ENCODE results near the gene FREY1. TPM values are rescaled to one million over a fixed set of nuclear protein-coding genes. Genes with fewer than 3 reads are reported as not detected.

The FREY1 gene
- total and polyA plus RNA-seq, 2 donors (not counting 1 experiment from before 2014, with no cell fraction given): 0.82 to 6.6 TPM

- Mint-ChIP-seq H3K4me1 (peaks cover 2% of the 10 kb centered on the region), H3K27me3 (no peaks in the 10 kb centered on the region), H3K4me3 (no peak overlapping the region), H3K9me3 (ENCODE audit: insufficient read depth) (no peaks in the 10 kb centered on the region), H3K27ac (no peak overlapping the region)
- peaks cover 6 to 87% of the 10 kb centered on the region in 2 experiments for H3K36me3 ChIP-seq (replicated peaks in 1 of 2; ENCODE audit: control extremely low read depth in 1 of 2, control insufficient read depth in 1 of 2, extremely low read depth in 1 of 2, insufficient read depth in 2 of 2, low read length in 1 of 2)
- no peak overlapping the region for H2AFZ ChIP-seq (ENCODE audit: insufficient read depth, low read depth, low read length, poor library complexity, severe bottlenecking)
- H3K4me1 ChIP-seq (ENCODE audit: control insufficient read depth in 2 of 2, insufficient read depth in 2 of 2, low read length in 2 of 2): no peaks in the 10 kb centered on the region
- H3K9me3 ChIP-seq (ENCODE audit: control extremely low read depth in 1 of 3, control insufficient read depth in 2 of 3, insufficient read depth in 1 of 3, low read length in 2 of 3): no peaks in the 10 kb centered on the region
- no peak for DNase-seq
- H3K9ac ChIP-seq (ENCODE audit: low read length): no peak overlapping the region
- H3K27me3 ChIP-seq (replicated peaks in 1 of 4; ENCODE audit: control extremely low read depth in 1 of 4, control insufficient read depth in 3 of 4, insufficient read depth in 4 of 4, low read length in 3 of 4): no peaks in the 10 kb centered on the region
- TF ChIP-seq CTCF (IDR thresholded peaks at IDR 0.05) (no peak), EZH2 (IDR thresholded peaks at IDR 0.05; ENCODE audit: borderline replicate concordance, insufficient read depth, low read depth, low read length, poor library complexity, severe bottlenecking) (no peak)
- H4K20me1 ChIP-seq (ENCODE audit: control insufficient read depth, insufficient read depth, low read length, poor library complexity, severe bottlenecking): peaks cover 70% of the 10 kb centered on the region
- ChIA-PET POLR2A (no interaction called here), CTCF (interaction anchor here (1.2 to 1.6 kb wide), 3 partner anchors 15 to 148 kb away, joined by 6 to 7 read pairs (median 6); no protein-coding TSS in a partner anchor)
- ATAC-seq (ENCODE audit: low read depth): no peak
- H3K27ac ChIP-seq (ENCODE audit: low read length in 2 of 2): no peak overlapping the region
- 100% methylated on average over 4 of the region's 5 CpGs for whole genome bisulfite sequencing (ENCODE audit: insufficient coverage)
- intact Hi-C loops (cut with micrococcal nuclease): no loop called here
- H3K4me2 ChIP-seq (replicated peaks; ENCODE audit: low read depth, low read length, poor library complexity, severe bottlenecking): no peak overlapping the region
- H3K4me3 ChIP-seq (ENCODE audit: control extremely low read depth in 1 of 5, extremely low read depth in 1 of 5, insufficient read depth in 1 of 5, low read depth in 2 of 5, low read length in 4 of 5): no peak overlapping the region
- peaks cover 43% of the 10 kb centered on the region for H3K79me2 ChIP-seq (ENCODE audit: control insufficient read depth, insufficient read depth, low read length)
Measured at GRCh38 chr11:45858751-45859398, 48.2 kb downstream of the FREY1 start.

GRCh38 chr11:45857961-45858474 lies 49.1 kb downstream of the FREY1 start:
- no peak for ATAC-seq (ENCODE audit: low read depth)

More at GRCh38 chr11:45857961-45858474, 49.1 kb downstream of the FREY1 start:
- Mint-ChIP-seq H3K4me3 (no peak overlapping the region), H3K4me1 (peaks cover 5% of the 10 kb centered on the region), H3K27me3 (no peaks in the 10 kb centered on the region), H3K27ac (no peak overlapping the region), H3K9me3 (ENCODE audit: insufficient read depth) (no peaks in the 10 kb centered on the region)
- H4K20me1 ChIP-seq (ENCODE audit: control insufficient read depth, insufficient read depth, low read length, poor library complexity, severe bottlenecking): peaks cover 78% of the 10 kb centered on the region
- no peaks in the 10 kb centered on the region for H3K27me3 ChIP-seq (replicated peaks in 1 of 4; ENCODE audit: control extremely low read depth in 1 of 4, control insufficient read depth in 3 of 4, insufficient read depth in 4 of 4, low read length in 3 of 4)
- intact Hi-C loops (cut with micrococcal nuclease): no loop called here
- H3K4me2 ChIP-seq (replicated peaks; ENCODE audit: low read depth, low read length, poor library complexity, severe bottlenecking): no peak overlapping the region
- no peak overlapping the region for H3K9ac ChIP-seq (ENCODE audit: low read length)
- TF ChIP-seq EZH2 (IDR thresholded peaks at IDR 0.05; ENCODE audit: borderline replicate concordance, insufficient read depth, low read depth, low read length, poor library complexity, severe bottlenecking): no peak
- no peak for TF ChIP-seq CTCF (IDR thresholded peaks at IDR 0.05)
- no peak for DNase-seq
- 82% methylated on average over 1 of the region's 2 CpGs for WGBS (ENCODE audit: insufficient coverage)
- H3K27ac ChIP-seq (ENCODE audit: low read length in 2 of 2): no peak overlapping the region
- H3K4me1 ChIP-seq (ENCODE audit: control insufficient read depth in 2 of 2, insufficient read depth in 2 of 2, low read length in 2 of 2): peaks cover under 1 to 2% of the 10 kb centered on the region in 2 donors
- peaks cover 51% of the 10 kb centered on the region for H3K79me2 ChIP-seq (ENCODE audit: control insufficient read depth, insufficient read depth, low read length)
- POLR2A ChIA-PET: no interaction called here
- CTCF ChIA-PET: interaction anchor here (1.4 to 1.6 kb wide), 3 partner anchors 11 to 149 kb away, joined by 4 to 7 read pairs (median 6); partner anchors contain the start of gene CRY2
- H3K4me3 ChIP-seq (ENCODE audit: control extremely low read depth in 1 of 5, extremely low read depth in 1 of 5, insufficient read depth in 1 of 5, low read depth in 2 of 5, low read length in 4 of 5): no peak overlapping the region
- no peaks in the 10 kb centered on the region for H3K9me3 ChIP-seq (ENCODE audit: control extremely low read depth in 1 of 3, control insufficient read depth in 2 of 3, insufficient read depth in 1 of 3, low read length in 2 of 3)
- H2AFZ ChIP-seq (ENCODE audit: insufficient read depth, low read depth, low read length, poor library complexity, severe bottlenecking): no peak overlapping the region
- H3K36me3 ChIP-seq (replicated peaks in 1 of 2; ENCODE audit: control extremely low read depth in 1 of 2, control insufficient read depth in 1 of 2, extremely low read depth in 1 of 2, insufficient read depth in 2 of 2, low read length in 1 of 2): peaks cover 1 to 83% of the 10 kb centered on the region in 2 experiments

Measured in B cell (primary cell).